ES-I3 (cell line): ENCODE data around the gene DCC.

Source experiments
- H3K36me3 ChIP-seq: 2 replicates; pipeline ENCODE4 v1.6.1; 2013; ENCODE audit warnings: mild to moderate bottlenecking, low read length, control low read depth, moderate library complexity; ENCODE audit not compliant: insufficient read depth
- H3K4me1 ChIP-seq: 2 replicates; pipeline ENCODE4 v1.6.1; 2013; ENCODE audit warnings: mild to moderate bottlenecking, control low read depth, low read length; ENCODE audit not compliant: insufficient read depth
- H3K9ac ChIP-seq: 2 replicates; pipeline ENCODE4 v1.6.1; 2013; ENCODE audit warnings: low read depth, mild to moderate bottlenecking, low read length, moderate library complexity
- H3K9me3 ChIP-seq: 2 replicates; pipeline ENCODE4 v1.6.1; 2013; ENCODE audit warnings: mild to moderate bottlenecking, low read length, moderate library complexity; ENCODE audit not compliant: control insufficient read depth, insufficient read depth

DCC gene

DNA sequence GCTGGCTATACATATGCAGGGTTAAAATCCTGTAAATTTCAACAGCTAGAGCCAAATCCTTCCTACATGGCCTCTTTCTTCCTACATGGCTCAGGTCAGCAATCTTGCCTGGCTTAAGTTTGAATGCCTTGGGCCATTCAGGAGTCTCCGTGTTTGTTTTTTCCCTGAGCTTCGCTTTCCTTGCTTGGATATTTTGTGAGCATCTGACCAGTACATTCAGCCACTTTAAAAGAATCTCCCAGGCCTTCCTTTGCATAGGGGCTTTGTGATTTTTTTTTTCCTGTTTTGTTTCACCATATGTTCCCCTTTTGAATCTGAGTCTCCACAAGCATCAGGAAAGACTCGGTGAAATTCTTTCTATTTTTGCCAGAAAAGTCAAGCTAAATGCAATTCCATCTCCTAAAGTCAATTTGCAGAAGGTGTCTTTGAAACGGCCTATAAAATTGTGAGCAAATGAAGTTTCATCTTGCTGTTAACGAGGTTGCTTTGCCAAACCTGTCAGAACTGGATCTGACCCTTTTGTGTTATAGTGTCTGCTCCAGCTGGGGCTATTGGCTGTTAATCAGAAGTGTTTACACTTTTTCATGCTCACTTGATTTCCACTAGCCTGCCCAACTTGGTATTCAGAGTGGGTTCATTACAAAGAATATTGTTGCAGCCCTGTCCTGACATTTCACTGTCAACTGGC is 256.9 kb downstream of the DCC start:
- Histone ChIP-seq H3K36me3 (no peaks in the 10 kb centered on the region), H3K4me1 (no peaks in the 10 kb centered on the region), H3K9me3 (no peaks in the 10 kb centered on the region), H3K9ac (no peak overlapping the region)

DNA sequence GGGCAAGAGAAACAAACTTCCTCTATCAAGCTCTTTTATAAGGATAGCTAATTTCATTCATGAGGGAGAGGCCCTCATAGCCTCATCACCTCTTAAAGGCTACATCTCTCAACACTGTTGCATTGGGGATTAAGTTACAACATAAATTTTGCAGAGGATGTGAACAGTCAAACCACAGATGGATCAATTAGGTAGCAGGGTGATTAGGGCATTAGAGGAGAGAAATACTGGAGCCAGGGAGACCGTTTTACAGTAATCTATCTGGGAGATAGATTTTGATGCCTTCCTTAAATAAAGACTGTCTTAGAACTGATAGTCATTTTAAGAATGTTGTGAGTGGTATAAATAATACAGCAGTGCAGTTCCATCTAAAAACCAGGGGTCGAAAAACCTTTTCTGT is 258.9 kb downstream of the DCC start:
- no peak overlapping the region for H3K9ac ChIP-seq
- no peaks in the 10 kb centered on the region for H3K36me3 ChIP-seq
- H3K4me1 ChIP-seq = no peaks in the 10 kb centered on the region
- no peaks in the 10 kb centered on the region for H3K9me3 ChIP-seq

DNA sequence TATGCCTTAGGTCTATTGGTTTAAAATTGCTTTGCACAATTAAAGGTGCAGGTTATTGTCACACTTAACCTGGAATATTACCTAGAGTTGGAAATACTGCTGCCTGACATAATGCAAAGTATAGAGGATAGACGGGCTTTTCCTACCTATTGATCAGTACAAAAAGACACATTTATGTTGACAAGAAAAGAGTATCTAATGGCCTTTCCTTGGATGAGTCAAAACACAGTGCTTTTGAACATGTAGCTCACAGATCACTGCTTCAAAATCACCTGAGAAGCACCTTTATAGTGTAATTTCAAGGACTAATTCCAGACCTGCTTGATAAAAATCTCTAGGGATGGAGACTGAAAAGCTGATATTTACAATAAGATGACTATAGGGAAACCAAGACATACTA is 262.8 kb downstream of the DCC start:
- no peaks in the 10 kb centered on the region for H3K9me3 ChIP-seq
- H3K4me1 ChIP-seq = no peaks in the 10 kb centered on the region
- no peaks in the 10 kb centered on the region for H3K36me3 ChIP-seq
- no peak overlapping the region for H3K9ac ChIP-seq

DNA sequence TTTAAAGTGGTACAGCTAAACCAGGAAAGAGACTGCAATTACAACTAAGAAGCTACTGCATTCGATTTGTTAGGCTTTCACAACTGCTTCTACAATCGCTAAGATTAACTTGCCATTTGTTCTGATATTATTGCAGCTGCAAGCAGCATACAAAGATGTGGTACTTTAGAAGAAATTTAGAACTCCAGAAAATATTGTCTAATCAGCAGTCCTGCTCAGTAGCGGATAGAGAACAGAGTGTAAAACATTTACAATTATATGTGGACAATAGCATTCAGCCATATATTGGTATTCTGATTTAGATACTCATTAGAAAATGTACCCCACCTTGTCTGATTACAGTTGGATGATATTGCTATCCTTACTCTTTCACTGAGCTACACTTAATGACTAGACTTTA is 265.3 kb downstream of the DCC start:
- Histone ChIP-seq H3K9me3 (no peaks in the 10 kb centered on the region), H3K36me3 (no peaks in the 10 kb centered on the region), H3K9ac (no peak overlapping the region), H3K4me1 (no peaks in the 10 kb centered on the region)

DNA sequence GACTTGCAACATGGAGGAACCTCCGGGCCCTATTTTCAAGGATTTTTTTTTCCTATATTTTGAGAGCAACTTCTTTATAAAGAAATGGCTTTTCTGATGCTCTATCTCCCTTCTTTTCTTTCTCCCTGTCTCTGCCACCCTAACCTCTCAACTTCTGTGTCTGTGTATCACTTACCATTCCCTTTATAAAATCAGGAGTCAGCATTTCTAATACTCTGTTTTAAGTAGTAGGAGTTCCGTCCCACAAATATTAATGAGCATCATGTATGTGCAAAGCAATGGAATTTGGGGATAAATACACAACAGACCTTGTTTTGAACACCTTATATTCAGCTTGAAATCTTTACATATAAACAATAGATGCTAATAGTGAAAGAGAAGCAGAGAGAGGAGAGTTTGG is 268.0 kb downstream of the DCC start:
- no peaks in the 10 kb centered on the region for H3K4me1 ChIP-seq
- no peaks in the 10 kb centered on the region for H3K36me3 ChIP-seq
- H3K9ac ChIP-seq = no peak overlapping the region
- H3K9me3 ChIP-seq = no peaks in the 10 kb centered on the region

DNA sequence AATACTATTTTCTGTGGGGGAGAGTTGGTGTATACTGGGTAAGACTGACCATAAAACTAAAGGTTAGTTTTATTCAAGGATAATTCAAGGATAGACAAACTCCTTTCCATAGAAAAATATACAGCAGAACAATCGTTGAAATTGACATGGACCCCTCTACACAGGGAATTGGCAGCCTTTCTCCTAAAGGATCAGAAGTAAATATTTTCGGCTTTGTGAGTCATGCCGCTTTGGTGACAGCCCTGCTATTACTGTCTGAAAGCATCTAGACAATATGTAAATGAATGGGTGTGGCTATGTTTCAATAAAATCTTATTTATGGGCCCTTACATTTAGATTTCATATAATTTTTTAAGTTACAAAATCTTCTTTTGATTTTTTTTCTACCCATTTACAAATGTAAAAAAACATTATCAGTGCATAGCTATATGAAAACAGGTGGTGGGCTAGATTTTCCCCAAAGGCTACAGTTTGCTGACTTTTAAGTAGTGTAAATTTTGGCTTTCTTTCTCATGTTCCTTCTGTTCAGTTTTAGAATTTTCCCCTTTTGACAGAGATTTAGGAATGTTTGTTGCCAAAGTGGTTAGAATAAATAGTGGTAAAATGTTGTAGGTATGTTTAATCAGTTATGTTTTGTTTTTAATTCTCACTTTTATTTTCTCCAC is 270.6 kb downstream of the DCC start:
- no peaks in the 10 kb centered on the region for H3K36me3 ChIP-seq
- no peak overlapping the region for H3K9ac ChIP-seq
- peaks cover 5% of the 10 kb centered on the region for H3K4me1 ChIP-seq
- H3K9me3 ChIP-seq = no peaks in the 10 kb centered on the region

DNA sequence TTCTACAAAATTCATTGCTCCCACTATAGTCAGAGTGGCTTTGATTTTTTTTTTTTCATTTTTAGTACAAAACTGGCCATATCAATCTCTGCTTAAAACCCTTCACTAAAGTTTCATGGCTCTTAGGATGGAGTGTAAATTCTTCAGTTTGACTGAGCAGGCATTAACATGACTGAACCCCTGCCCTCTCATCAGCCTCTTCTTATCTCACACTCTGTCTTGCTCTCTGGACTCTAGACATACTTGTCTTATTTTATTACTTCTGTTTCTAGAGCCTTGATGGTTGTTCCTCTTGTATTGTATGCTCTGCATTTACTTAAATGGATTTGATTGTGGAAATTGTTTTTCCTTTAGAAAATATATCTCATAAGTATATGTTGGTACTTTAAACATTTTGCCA is 272.4 kb downstream of the DCC start:
- H3K9ac ChIP-seq = no peak overlapping the region
- H3K4me1 ChIP-seq = peaks cover 5% of the 10 kb centered on the region
- no peaks in the 10 kb centered on the region for H3K36me3 ChIP-seq
- H3K9me3 ChIP-seq = no peaks in the 10 kb centered on the region

DNA sequence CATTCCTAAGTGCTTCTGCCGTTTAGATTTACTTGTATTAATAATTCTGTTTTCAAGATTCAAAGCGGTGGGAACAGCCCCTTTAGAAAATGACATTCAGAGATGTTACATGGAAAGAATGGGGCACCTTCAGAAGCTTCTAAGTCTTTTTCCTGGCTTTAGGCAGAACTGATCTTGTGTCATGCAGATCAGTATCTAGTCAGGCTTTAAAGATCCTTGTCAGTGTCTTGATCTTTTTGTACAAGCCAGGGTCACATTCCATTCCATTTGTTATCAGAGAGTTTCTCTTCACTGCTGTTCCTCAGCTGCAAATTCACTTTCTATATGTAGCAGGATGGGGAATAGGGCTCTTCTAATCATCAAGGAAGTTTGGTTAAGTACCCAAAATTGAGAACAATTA is 275.3 kb downstream of the DCC start:
- H3K36me3 ChIP-seq = no peaks in the 10 kb centered on the region
- no peaks in the 10 kb centered on the region for H3K9me3 ChIP-seq
- H3K4me1 ChIP-seq = peaks cover 5% of the 10 kb centered on the region
- no peak overlapping the region for H3K9ac ChIP-seq

DNA sequence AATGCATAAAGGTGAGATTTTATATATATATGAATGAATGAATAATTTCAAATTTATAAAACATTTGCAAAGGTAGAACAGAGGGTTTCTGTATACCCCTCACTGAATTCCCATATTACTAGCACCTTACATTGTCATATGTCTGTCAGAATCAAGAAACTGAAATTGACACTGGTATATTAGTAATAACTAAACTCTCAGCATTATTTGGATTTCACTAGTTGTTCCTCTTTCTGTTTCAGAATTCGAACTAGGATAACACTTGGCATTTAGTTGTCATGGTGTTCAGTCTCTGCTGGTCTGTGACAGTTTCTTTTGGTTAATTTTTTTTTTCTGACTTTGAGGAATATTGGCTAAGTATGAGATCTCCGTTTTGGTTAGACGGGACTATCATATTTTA is 275.9 kb downstream of the DCC start:
- no peaks in the 10 kb centered on the region for H3K36me3 ChIP-seq
- H3K4me1 ChIP-seq = peaks cover 5% of the 10 kb centered on the region
- no peak overlapping the region for H3K9ac ChIP-seq
- H3K9me3 ChIP-seq = no peaks in the 10 kb centered on the region

DNA sequence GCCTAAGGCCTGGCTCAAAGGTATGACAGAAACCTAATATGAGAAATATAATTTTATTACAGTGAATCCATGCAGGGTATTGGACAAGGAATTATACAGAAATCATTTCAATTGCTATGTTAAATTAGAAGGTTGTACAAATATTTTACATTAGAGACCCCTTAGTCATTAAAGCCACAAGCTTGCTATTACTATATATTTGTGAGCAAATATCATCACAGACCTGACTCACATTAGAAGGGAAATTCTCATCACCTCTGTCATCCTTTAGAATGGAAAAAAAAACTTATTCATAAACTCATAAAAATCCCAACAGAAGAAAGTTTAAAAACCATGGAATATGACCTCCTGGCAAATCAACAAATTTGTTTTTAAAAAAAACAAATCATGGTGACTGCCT is 277.9 kb downstream of the DCC start:
- Histone ChIP-seq H3K4me1 (peaks cover 5% of the 10 kb centered on the region), H3K9ac (no peak overlapping the region), H3K36me3 (no peaks in the 10 kb centered on the region), H3K9me3 (no peaks in the 10 kb centered on the region)

DNA sequence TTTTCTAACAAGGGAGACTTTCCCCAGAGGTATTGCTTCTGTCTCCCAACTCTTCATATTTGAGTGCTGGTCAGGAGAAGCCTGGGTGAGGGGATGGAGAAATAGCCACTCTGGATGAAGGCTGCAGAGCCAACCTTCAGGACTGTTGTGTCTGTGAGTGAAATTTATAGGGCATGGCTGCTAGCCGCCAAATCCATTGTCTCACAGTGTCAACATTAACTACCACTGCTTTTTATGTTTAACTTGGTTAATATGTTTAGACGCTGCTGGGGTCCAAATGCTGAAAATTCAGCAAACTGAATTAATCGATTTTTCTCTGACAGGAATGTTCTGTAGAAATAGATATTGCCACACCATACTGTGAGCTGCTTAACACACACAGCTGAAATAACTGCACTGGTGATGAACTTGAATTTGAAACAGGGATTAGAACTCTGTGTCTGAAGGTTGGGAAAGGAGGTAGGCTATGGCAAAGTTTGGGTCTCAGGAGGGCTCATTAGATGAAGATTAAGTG is 281.0 kb downstream of the DCC start:
- no peak overlapping the region for H3K9ac ChIP-seq
- no peaks in the 10 kb centered on the region for H3K4me1 ChIP-seq
- no peaks in the 10 kb centered on the region for H3K36me3 ChIP-seq
- H3K9me3 ChIP-seq = no peaks in the 10 kb centered on the region

DNA sequence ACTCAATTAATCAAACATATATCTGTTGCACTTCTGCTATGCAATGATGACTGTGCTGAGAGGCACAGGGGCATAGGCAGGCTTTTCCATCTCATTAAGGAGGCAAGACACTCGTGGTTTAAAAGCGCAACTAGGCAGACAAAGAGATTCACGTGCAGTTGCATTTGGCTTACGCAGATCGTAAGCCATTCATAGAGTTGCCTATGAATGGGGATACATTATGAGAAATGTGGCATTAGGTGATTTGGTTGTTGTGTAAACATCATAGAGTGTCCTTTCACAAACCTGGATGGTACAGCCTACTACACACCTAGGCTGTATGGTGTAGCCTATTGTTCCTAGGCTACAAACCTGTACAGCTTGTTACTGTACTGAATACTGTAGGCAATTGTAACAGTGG is 284.7 kb downstream of the DCC start:
- Histone ChIP-seq H3K36me3 (no peaks in the 10 kb centered on the region), H3K9me3 (no peaks in the 10 kb centered on the region), H3K4me1 (no peaks in the 10 kb centered on the region), H3K9ac (no peak overlapping the region)

DNA sequence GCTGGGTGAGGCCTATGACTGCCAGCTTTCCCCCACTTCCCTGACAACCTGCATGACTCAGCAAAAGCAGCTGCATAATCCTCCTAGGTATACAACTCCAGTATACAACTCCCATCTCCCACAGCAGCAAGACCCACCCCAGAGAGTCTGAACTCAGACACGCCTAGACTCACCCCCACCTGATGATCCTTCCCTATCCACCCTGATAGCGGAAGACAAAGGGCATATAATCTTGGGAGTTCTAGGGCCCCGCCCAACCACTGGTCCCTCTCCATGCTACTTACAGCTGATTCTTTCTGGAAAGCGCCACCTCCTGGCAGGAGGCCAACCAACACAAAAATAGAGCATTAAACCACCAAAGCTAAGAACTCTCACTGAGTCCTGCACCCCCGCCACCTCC is 296.5 kb downstream of the DCC start:
- no peak overlapping the region for H3K9ac ChIP-seq

DNA sequence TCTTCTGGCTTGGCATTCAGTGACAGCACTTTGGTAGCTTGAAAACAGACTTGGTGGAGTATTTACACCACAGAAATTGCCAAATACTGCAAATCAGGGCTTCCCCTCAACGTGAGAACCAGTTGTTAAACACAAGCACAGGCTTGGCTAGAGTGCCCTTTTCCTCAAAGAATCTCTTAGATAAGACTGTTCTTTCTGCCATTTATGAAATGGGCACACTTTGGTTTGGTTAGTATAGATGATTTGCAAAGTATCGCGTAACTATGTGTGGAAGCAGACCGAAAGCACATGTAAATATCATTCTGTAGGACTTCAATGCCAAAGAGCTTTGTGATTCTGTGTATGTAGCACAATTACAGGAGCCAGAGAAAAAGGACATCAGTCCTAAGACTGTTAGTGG is 308.2 kb downstream of the DCC start:
- Histone ChIP-seq H3K4me1 (no peaks in the 10 kb centered on the region), H3K9ac (no peak overlapping the region), H3K9me3 (no peaks in the 10 kb centered on the region), H3K36me3 (no peaks in the 10 kb centered on the region)

More for the DNA sequence above, 296.5 kb downstream of the DCC start:
- Histone ChIP-seq H3K4me1 (no peaks in the 10 kb centered on the region), H3K9me3 (no peaks in the 10 kb centered on the region), H3K36me3 (no peaks in the 10 kb centered on the region)

DNA sequence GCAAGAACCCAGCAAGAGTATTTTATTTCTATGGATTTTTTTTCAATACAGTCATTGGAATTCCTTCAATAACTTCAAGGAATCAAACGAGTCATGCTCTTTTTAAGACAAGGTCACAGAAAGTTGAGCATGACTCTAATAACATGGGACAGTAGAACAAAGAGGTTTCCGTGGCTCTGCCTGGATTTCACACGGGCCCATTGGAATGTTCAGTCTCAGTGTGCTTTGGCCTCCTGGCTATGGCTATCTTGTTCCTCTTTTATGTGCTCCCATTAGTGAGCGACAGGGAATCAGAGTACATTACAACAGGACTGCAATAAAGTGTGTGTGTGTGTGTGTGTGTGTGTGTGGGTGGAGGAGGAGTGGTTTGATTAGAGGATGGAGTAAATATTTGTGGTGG is 312.4 kb downstream of the DCC start:
- no peak overlapping the region for H3K9ac ChIP-seq
- no peaks in the 10 kb centered on the region for H3K36me3 ChIP-seq
- no peaks in the 10 kb centered on the region for H3K4me1 ChIP-seq
- H3K9me3 ChIP-seq = no peaks in the 10 kb centered on the region
